WTC11 (cell line): ENCODE results near the gene AP2M1.

Experiments
- FOXP1 ChIP-seq: sonication (generic); formaldehyde crosslinking; IDR thresholded peaks from 2 replicates; pipeline ENCODE4 v1.8.0; 2022; ENCODE audit warnings: missing genetic modification reagents, mild to moderate bottlenecking, moderate library complexity, borderline replicate concordance
- HMGXB4 ChIP-seq: sonication (generic); formaldehyde crosslinking; IDR thresholded peaks from 2 replicates; pipeline ENCODE4 v1.8.1; 2023; ENCODE audit warnings: mild to moderate bottlenecking, moderate library complexity, missing genetic modification reagents
- JUN ChIP-seq: sonication (generic); formaldehyde crosslinking; IDR thresholded peaks from 2 replicates; pipeline ENCODE4 v1.8.0; 2023; ENCODE audit warnings: mild to moderate bottlenecking, missing genetic modification reagents
- NFYB ChIP-seq: sonication (generic); formaldehyde crosslinking; conservative IDR thresholded peaks from 2 replicates; pipeline ENCODE4 v1.8.0; 2022; ENCODE audit warnings: low read depth, missing genetic modification reagents
- OVOL2 ChIP-seq: fragments of 250-450 bp; sonication (Bioruptor Pico); IDR thresholded peaks from 2 replicates; pipeline ENCODE4 v1.9.0; 2021; ENCODE audit warnings: mild to moderate bottlenecking, borderline replicate concordance
- SMAD3 ChIP-seq: sonication (generic); formaldehyde crosslinking; IDR thresholded peaks from 2 replicates; pipeline ENCODE4 v1.8.0; 2022; ENCODE audit warnings: missing genetic modification reagents, mild to moderate bottlenecking, borderline replicate concordance
- TF ChIP-seq, protein P1 (sequence below): sonication (generic); formaldehyde crosslinking; IDR thresholded peaks from 2 replicates; pipeline ENCODE4 v1.8.1; 2022; ENCODE audit warnings: low read depth, missing genetic modification reagents, borderline replicate concordance
- TF ChIP-seq, protein P2 (sequence below): fragments of 200-600 bp; IDR thresholded peaks from 2 replicates; pipeline ENCODE4 v1.8.0; 2022; ENCODE audit warnings: antibody characterized with exemption

DNA sequence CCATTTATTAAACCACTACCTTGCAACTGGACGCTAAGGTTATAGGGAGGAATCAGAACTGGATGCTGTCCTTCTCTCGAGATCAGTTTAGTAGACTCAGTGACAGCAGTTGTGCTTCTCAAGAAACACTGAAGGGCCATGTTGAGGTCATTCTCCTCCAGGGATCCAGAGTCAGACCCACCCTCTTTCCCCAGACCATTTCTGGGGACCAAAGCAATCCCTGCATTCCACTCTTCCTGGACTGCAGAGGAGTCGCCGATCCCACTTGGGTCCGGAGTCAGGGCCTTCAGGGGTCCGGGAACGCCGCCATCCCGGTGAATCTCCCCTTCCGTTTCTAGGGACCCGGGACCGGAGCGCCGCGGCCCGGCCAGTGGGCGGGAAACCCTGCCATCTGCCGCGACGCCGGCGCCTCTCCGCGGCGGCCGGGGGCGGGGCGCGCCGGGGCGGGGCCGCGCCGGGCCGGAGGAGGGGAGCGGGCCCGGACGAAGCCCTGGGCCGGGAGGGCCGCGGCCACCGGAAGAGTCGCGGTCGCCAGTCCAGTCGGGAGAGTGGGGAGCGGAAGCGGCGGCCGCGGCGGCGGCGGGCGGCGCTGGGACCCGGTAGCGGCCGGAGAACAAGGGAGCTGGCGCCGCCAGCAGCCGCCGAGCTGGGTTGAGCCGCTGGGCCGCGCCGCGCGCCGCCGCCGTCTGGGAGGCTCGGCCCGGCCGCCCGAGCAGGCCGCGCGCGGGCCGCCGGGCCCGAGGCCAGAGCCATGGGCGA lies 19.6 kb upstream of the AP2M1 start, which contains the start of gene DVL3:
- TF ChIP-seq, protein P1, sequence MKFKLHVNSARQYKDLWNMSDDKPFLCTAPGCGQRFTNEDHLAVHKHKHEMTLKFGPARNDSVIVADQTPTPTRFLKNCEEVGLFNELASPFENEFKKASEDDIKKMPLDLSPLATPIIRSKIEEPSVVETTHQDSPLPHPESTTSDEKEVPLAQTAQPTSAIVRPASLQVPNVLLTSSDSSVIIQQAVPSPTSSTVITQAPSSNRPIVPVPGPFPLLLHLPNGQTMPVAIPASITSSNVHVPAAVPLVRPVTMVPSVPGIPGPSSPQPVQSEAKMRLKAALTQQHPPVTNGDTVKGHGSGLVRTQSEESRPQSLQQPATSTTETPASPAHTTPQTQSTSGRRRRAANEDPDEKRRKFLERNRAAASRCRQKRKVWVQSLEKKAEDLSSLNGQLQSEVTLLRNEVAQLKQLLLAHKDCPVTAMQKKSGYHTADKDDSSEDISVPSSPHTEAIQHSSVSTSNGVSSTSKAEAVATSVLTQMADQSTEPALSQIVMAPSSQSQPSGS (CRISPR knock-in tag) = no peak
- TF ChIP-seq, protein P2, sequence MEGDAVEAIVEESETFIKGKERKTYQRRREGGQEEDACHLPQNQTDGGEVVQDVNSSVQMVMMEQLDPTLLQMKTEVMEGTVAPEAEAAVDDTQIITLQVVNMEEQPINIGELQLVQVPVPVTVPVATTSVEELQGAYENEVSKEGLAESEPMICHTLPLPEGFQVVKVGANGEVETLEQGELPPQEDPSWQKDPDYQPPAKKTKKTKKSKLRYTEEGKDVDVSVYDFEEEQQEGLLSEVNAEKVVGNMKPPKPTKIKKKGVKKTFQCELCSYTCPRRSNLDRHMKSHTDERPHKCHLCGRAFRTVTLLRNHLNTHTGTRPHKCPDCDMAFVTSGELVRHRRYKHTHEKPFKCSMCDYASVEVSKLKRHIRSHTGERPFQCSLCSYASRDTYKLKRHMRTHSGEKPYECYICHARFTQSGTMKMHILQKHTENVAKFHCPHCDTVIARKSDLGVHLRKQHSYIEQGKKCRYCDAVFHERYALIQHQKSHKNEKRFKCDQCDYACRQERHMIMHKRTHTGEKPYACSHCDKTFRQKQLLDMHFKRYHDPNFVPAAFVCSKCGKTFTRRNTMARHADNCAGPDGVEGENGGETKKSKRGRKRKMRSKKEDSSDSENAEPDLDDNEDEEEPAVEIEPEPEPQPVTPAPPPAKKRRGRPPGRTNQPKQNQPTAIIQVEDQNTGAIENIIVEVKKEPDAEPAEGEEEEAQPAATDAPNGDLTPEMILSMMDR = no peak
- TF ChIP-seq JUN (no peak), OVOL2 (CRISPR knock-in tag) (no peak), NFYB (no peak), SMAD3 (CRISPR knock-in tag) (no peak), HMGXB4 (CRISPR knock-in tag) (no peak), FOXP1 (no peak)
